ENCODE measurements around the gene ATP11A. TPM values are rescaled to one million over a fixed set of nuclear protein-coding genes. Genes with fewer than 3 reads are reported as not detected.

Gene ATP11A
- total RNA-seq, 1 experiment from 2014 or later: 65.3 TPM

DNA sequence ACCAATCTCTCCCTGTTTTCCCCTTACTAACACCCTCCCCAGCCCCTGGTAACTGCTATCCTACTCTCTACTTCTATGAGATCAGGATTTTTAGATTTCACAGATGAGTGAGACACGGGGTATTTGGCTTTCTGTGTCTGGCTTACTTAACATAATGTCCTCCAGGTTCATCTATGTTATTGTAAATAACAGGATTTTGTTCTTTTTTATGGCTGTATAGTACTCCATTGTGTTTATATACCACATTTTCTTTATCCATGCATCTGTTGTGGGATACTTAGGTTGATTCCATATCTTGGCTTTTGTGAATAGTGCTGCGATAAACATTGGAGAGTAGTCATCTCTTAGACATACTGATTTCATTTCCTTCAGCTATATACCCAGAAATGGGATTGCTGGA, 28.5 kb upstream of the ATP11A start:
- H3K23me2 ChIP-seq (ENCODE audit: insufficient read length, low read depth, low read length, poor library complexity, severe bottlenecking): no peaks in the 10 kb centered on the region
- no peak overlapping the region for H2BK120ac ChIP-seq (ENCODE audit: low read depth, low read length, poor library complexity, severe bottlenecking)
- no peak overlapping the region for H2AK5ac ChIP-seq (ENCODE audit: insufficient read length, low read length)
- no peaks in the 10 kb centered on the region for H3K79me1 ChIP-seq (ENCODE audit: insufficient read depth, low read depth, low read length, poor library complexity, severe bottlenecking)
- no peak overlapping the region for H4K8ac ChIP-seq (replicated peaks; ENCODE audit: insufficient read length, low read depth, low read length)
- no peak overlapping the region for H2BK12ac ChIP-seq (ENCODE audit: insufficient read length, low read depth, low read length)
- Mint-ChIP-seq H3K36me3 (ENCODE audit: insufficient read depth in 1 of 3, low read depth in 3 of 3) (no peaks in the 10 kb centered on the region), H3K4me3 (no peak overlapping the region; a peak in 1 of 5 replicates), H3K9me3 (peaks cover 0 to 7% of the 10 kb centered on the region in 2 experiments; a peak in 1 of 5 replicates), H3K4me1 (peaks cover 0 to 7% of the 10 kb centered on the region in 2 experiments; a peak in 3 of 4 replicates), H3K27ac (no peak overlapping the region), H3K27me3 (ENCODE audit: low read depth) (peaks cover 7% of the 10 kb centered on the region)
- H3K4ac ChIP-seq (ENCODE audit: low read depth, low read length): no peak overlapping the region
- H4K5ac ChIP-seq (ENCODE audit: insufficient read length, low read depth, low read length): no peak overlapping the region
- H3T11ph ChIP-seq (ENCODE audit: low read length): no peak overlapping the region
- no peak overlapping the region for H2BK15ac ChIP-seq (ENCODE audit: low read depth, low read length)
- no peak overlapping the region for H3K27ac ChIP-seq (ENCODE audit: insufficient read length, low read depth, low read length)
- no peak for DNase-seq
- no peak overlapping the region for H3K23ac ChIP-seq (ENCODE audit: insufficient read length, low read depth, low read length)
- no CpG with 5 or more reads among the region's 2 CpGs for WGBS (ENCODE audit: extremely low coverage, insufficient read length, low lambda C conversion rate)
- H3K9me3 ChIP-seq (ENCODE audit: control insufficient read depth, low read depth, low read length): no peaks in the 10 kb centered on the region
- no peak overlapping the region for H2BK20ac ChIP-seq (ENCODE audit: low read depth, low read length, poor library complexity, severe bottlenecking)
- H4K20me1 ChIP-seq (ENCODE audit: control insufficient read depth, insufficient read depth, insufficient read length): no peaks in the 10 kb centered on the region
- no peak overlapping the region for H3K4me2 ChIP-seq (ENCODE audit: insufficient read depth, insufficient read length, low read length)
- no peak overlapping the region for H3K14ac ChIP-seq (ENCODE audit: insufficient read depth, low read length)
- H3K27me3 ChIP-seq (ENCODE audit: insufficient read depth, low read length): no peaks in the 10 kb centered on the region
- no peak overlapping the region for H3K56ac ChIP-seq (ENCODE audit: insufficient read length, low read depth, low read length)
- TF ChIP-seq, protein P1, sequence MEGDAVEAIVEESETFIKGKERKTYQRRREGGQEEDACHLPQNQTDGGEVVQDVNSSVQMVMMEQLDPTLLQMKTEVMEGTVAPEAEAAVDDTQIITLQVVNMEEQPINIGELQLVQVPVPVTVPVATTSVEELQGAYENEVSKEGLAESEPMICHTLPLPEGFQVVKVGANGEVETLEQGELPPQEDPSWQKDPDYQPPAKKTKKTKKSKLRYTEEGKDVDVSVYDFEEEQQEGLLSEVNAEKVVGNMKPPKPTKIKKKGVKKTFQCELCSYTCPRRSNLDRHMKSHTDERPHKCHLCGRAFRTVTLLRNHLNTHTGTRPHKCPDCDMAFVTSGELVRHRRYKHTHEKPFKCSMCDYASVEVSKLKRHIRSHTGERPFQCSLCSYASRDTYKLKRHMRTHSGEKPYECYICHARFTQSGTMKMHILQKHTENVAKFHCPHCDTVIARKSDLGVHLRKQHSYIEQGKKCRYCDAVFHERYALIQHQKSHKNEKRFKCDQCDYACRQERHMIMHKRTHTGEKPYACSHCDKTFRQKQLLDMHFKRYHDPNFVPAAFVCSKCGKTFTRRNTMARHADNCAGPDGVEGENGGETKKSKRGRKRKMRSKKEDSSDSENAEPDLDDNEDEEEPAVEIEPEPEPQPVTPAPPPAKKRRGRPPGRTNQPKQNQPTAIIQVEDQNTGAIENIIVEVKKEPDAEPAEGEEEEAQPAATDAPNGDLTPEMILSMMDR (conservative IDR thresholded peaks at IDR 0.05): no peak
- H3K79me2 ChIP-seq (ENCODE audit: insufficient read depth, low read length): no peaks in the 10 kb centered on the region
- H3K18ac ChIP-seq (ENCODE audit: insufficient read length, low read depth, low read length): no peak overlapping the region
- no peak overlapping the region for H3K9ac ChIP-seq (ENCODE audit: extremely low read depth, insufficient read length, low read length)
- no peak overlapping the region for H2BK5ac ChIP-seq (ENCODE audit: insufficient read length, low read length)
- H3K4me1 ChIP-seq (ENCODE audit: insufficient read depth, low read length): no peaks in the 10 kb centered on the region
- no peak overlapping the region for H2AFZ ChIP-seq (ENCODE audit: low read length)
- H4K91ac ChIP-seq (ENCODE audit: insufficient read length, low read depth, low read length): no peak overlapping the region

All from H9 (cell line).